Mesodermal cell (in vitro differentiated cells): Measurements from ENCODE around the gene AMBP.

ENCODE experiments used
- H3K27ac ChIP-seq: 2 replicates; pipeline ENCODE4 v1.7.0; 2013; ENCODE audit warnings: mild to moderate bottlenecking, low read depth, low read length, moderate library complexity; ENCODE audit not compliant: severe bottlenecking
- H3K36me3 ChIP-seq: 2 replicates; pipeline ENCODE4 v1.7.1; 2013; ENCODE audit warnings: mild to moderate bottlenecking, low read length, moderate library complexity; ENCODE audit not compliant: control insufficient read depth, insufficient read depth
- H3K4me1 ChIP-seq: one replicate; pipeline ENCODE4 v1.7.1; 2013; ENCODE audit warnings: mild to moderate bottlenecking, low read length; ENCODE audit not compliant: insufficient read depth, control insufficient read depth, poor library complexity, severe bottlenecking
- H3K4me3 ChIP-seq: 2 replicates; pipeline ENCODE4 v1.7.0; 2013; ENCODE audit warnings: low read length, control low read depth, mild to moderate bottlenecking; ENCODE audit not compliant: insufficient read depth, poor library complexity, severe bottlenecking; ENCODE audit errors: extremely low read depth
- H3K9me3 ChIP-seq: 2 replicates; pipeline ENCODE4 v1.7.1; 2013; ENCODE audit warnings: mild to moderate bottlenecking, low read length, moderate library complexity; ENCODE audit not compliant: control insufficient read depth
- WGBS, 2 experiments: methylation state at CpG; one replicate each; pipeline ENCODE4 v1.1.5; 2013; ENCODE audit warnings: missing lambda C conversion rate in 2 of 2; ENCODE audit not compliant: insufficient coverage in 2 of 2; 5-methylcytosine and 5-hydroxymethylcytosine counted together

AMBP gene

DNA sequence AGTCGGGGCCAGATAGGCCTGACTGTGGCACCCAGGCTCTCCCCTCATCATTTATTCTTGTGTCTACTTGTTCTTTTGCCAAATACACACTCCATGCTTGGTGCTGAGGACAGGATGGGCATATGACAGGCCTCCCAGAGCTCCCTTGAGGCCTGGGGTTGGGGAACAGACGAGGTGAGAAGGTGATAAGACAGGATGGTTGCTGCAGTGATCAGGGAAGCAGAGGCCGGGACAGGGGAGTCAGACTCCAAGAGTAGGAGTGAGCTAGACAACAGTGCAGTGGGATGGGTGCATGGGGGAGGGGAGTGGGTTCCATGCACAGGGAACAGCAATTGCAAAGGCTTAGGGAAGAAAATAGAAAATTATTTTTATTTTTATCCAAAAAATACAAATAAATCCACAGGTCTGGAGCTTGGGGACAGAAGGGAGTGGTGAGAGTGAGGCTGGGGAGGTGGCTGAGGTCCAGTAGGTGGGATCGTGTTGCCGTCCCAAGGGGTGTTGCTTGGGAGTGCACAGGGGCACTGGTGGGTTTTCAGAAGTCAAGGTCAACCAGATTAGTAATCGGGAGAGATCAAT, 3.4 kb upstream of the AMBP start:
- Histone ChIP-seq H3K9me3 (no peaks in the 10 kb centered on the region), H3K4me3 (no peak overlapping the region), H3K27ac (no peak overlapping the region), H3K4me1 (no peaks in the 10 kb centered on the region), H3K36me3 (no peaks in the 10 kb centered on the region)
- 94 to 100% methylated on average over 4 to 6 of the region's 6 CpGs for WGBS, 2 experiments

DNA sequence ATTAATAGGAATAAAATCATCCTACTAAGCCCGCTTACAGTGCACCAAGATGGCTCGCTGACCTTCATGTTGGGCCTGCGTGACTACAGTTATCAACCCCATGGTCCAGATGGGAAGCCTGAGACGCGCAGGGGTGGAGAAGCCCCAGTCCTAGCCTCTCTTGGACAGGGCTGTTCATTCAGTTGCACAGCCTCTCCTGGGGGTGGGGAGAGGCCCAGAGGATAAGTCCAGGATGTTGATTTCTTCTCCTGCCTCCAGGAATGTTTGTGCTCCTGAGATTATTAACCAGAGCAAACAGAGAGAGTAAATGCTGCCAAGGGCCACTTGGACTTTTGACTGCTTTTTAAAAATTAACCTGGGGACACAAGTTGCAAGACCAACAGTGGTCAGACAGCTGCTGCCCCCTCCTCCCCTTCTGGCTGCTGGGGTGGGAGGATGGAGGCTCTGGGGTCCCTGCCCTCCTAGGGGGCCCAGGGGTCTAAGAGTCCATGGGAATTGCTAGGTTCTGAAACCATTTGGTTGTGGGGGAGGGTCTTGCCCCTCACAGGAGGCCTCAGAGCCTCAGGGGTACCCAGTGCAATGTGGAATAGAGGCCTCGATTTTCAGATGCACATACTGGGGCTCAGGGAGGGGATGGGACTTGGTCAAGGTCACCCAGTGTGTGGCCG, 2.8 kb upstream of the AMBP start:
- no peak overlapping the region for H3K27ac ChIP-seq
- H3K4me3 ChIP-seq: no peak overlapping the region
- no peaks in the 10 kb centered on the region for H3K4me1 ChIP-seq
- 77 to 83% methylated on average over 4 to 7 of the region's 7 CpGs for WGBS, 2 experiments
- H3K9me3 ChIP-seq: no peaks in the 10 kb centered on the region
- H3K36me3 ChIP-seq: no peaks in the 10 kb centered on the region

- H3K9me3 ChIP-seq: no peaks in the 10 kb centered on the region
- no peaks in the 10 kb centered on the region for H3K36me3 ChIP-seq
- H3K4me1 ChIP-seq: no peaks in the 10 kb centered on the region
- no peak overlapping the region for H3K4me3 ChIP-seq
- no peak overlapping the region for H3K27ac ChIP-seq
- WGBS, 2 experiments: 86 to 95% methylated on average over 3 to 5 of the region's 5 CpGs
These were observed 2.2 kb upstream of the AMBP start for GRCh38 chr9:114080195-114080772.

GRCh38 chr9:114078781-114079156, 669 bp upstream of the AMBP start:
- Histone ChIP-seq H3K36me3 (no peaks in the 10 kb centered on the region), H3K27ac (no peak overlapping the region), H3K9me3 (no peaks in the 10 kb centered on the region), H3K4me3 (no peak overlapping the region), H3K4me1 (no peaks in the 10 kb centered on the region)
- WGBS, 2 experiments: 77 to 90% methylated on average over 6 of the region's 7 CpGs

- H3K27ac ChIP-seq: no peak overlapping the region
- no peak overlapping the region for H3K4me3 ChIP-seq
- no peaks in the 10 kb centered on the region for H3K4me1 ChIP-seq
- no peaks in the 10 kb centered on the region for H3K9me3 ChIP-seq
- 93 to 96% methylated on average over 3 to 4 of the region's 7 CpGs for WGBS, 2 experiments
- no peaks in the 10 kb centered on the region for H3K36me3 ChIP-seq
These were observed 800 bp downstream of the AMBP start for GRCh38 chr9:114077162-114077837.

- 82 to 88% methylated on average over 13 to 14 of the region's 14 CpGs for WGBS, 2 experiments
- Histone ChIP-seq H3K4me1 (no peaks in the 10 kb centered on the region), H3K9me3 (no peaks in the 10 kb centered on the region), H3K27ac (no peak overlapping the region), H3K36me3 (no peaks in the 10 kb centered on the region), H3K4me3 (no peak overlapping the region)
These were observed 1.6 kb downstream of the AMBP start for GRCh38 chr9:114076237-114077161.

- 82 to 85% methylated on average over 3 to 4 of the region's 4 CpGs for WGBS, 2 experiments
- H3K27ac ChIP-seq: no peak overlapping the region
- H3K4me1 ChIP-seq: no peaks in the 10 kb centered on the region
- H3K9me3 ChIP-seq: no peaks in the 10 kb centered on the region
- no peaks in the 10 kb centered on the region for H3K36me3 ChIP-seq
- no peak overlapping the region for H3K4me3 ChIP-seq
These were observed 2.5 kb downstream of the AMBP start for GRCh38 chr9:114075602-114076001.

DNA sequence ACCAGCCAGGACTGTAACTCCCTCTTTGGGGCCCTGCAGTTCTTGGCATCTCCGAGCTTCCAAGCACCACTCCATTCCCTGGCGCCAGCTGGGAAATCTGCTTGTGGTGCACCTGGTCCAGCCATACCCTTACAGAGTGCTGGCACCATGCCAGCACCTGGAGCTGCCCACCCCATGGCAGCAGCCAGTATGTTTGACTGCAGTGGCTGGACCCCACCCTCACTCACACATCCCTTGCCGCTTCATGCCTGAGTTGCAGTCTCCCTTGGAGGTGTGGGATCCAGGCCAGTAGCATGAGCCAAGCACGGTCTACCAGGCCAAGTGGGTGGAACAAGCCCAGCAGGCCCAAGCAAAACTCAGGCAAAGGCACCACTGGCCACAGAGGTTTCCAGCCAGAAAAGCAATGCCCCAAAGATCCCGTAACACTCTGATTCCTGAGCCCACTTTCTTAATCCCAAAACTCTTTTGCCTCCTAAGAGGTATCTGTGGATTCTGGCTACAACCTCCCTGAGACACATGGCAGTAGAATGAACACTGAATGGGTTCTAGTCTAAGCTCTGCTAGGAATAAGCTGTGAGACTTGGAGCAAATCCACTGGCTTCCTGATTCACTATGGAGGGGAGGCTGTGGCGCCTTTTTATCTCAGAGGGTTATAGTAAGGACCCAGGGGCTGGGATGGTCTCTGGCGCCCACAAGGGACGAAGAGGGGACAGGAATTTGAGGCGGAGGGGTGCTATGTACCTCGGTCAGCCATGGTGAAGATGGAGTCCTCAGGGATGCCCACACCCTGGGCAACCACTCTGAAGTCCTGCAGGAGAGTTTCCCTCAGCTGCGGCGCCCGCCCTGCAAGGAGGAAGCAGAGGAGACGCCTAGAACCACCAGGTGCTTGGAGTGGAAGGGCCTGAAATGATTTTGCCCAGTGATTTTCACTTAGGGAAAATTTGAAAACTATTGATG, 5.6 kb downstream of the AMBP start:
- Histone ChIP-seq H3K4me1 (no peaks in the 10 kb centered on the region), H3K9me3 (no peaks in the 10 kb centered on the region), H3K4me3 (no peak overlapping the region), H3K27ac (no peak overlapping the region), H3K36me3 (no peaks in the 10 kb centered on the region)
- WGBS, 2 experiments: 80 to 88% methylated on average over 12 to 13 of the region's 14 CpGs

GRCh38 chr9:114071197-114071795, 6.8 kb downstream of the AMBP start:
- 89 to 95% methylated on average over 5 to 7 of the region's 7 CpGs for WGBS, 2 experiments
- H3K4me1 ChIP-seq: no peaks in the 10 kb centered on the region
- H3K27ac ChIP-seq: no peak overlapping the region
- H3K36me3 ChIP-seq: no peaks in the 10 kb centered on the region
- no peak overlapping the region for H3K4me3 ChIP-seq
- no peaks in the 10 kb centered on the region for H3K9me3 ChIP-seq
